T-cell (primary cell): ENCODE results near the gene METTL16. TPM values are rescaled to one million over a fixed set of nuclear protein-coding genes. Genes with fewer than 3 reads are reported as not detected.

Experiments used
- ATAC-seq, 4 experiments: fragments of 200-7000 bp in 3 of 4; fragments of 150-1000 bp in 1 of 4; cut with Tn5 transposase; replicated peaks in 1 of 4; 1 replicate in 3 of 4; 2 replicates in 1 of 4; pipeline ENCODE4 v1.10.0; 2021; ENCODE audit warnings: moderate library complexity in 3 of 4, mild to moderate bottlenecking in 2 of 4, moderate number of reproducible peaks in 1 of 4
- CTCF ChIA-PET, 2 donors: fragments of 300-600 bp; sonication (Branson Sonifier 250); formaldehyde crosslinking; loops; one replicate each; lab custom pipeline; 2022; ENCODE audit warnings: antibody characterized with exemption in 2 of 2; lab: Charles Lee
- POLR2A ChIA-PET, 2 donors: fragments of 300-600 bp; sonication (Branson Sonifier 250); formaldehyde crosslinking; loops; one replicate each; lab custom pipeline; 2022; ENCODE audit warnings: antibody characterized with exemption in 2 of 2; lab: Charles Lee
- DNase-seq, 35 experiments: peaks; one replicate each; pipeline versions ENCODE4 v3.0.0 to v3.0.0-alpha.2; 2013 to 2023
- H3K27ac ChIP-seq: one replicate; pipeline ENCODE4 v1.5.1; 2013; ENCODE audit warnings: low read length
- H3K27me3 ChIP-seq, 2 experiments: replicated peaks in 1 of 2; 1 replicate in 1 of 2; 2 replicates in 1 of 2; pipeline versions ENCODE4 v1.6.1 to v1.7.0; 2013; ENCODE audit warnings: low read length in 1 of 2, mixed read lengths in 1 of 2; ENCODE audit not compliant: control insufficient read depth in 2 of 2, insufficient read depth in 2 of 2; ENCODE audit errors: extremely low read depth in 1 of 2
- H3K36me3 ChIP-seq, 2 donors: 1 replicate in 1 of 2; 2 replicates in 1 of 2; pipeline versions ENCODE4 v1.6.1 to v1.7.0; 2013; ENCODE audit warnings: low read length in 1 of 2; ENCODE audit not compliant: control insufficient read depth in 2 of 2, insufficient read depth in 1 of 2; ENCODE audit errors: extremely low read depth in 1 of 2
- H3K4me1 ChIP-seq, 2 experiments: 1 replicate in 1 of 2; 2 replicates in 1 of 2; pipeline versions ENCODE4 v1.6.1 to v1.7.0; 2013; ENCODE audit warnings: low read length in 2 of 2, mixed read lengths in 1 of 2; ENCODE audit not compliant: insufficient read depth in 2 of 2, control insufficient read depth in 1 of 2; ENCODE audit errors: extremely low read depth in 1 of 2
- H3K4me3 ChIP-seq, 2 donors: 1 replicate in 1 of 2; 2 replicates in 1 of 2; pipeline versions ENCODE4 v1.5.1 to v1.7.0; 2013; ENCODE audit warnings: mild to moderate bottlenecking in 2 of 2, low read length in 1 of 2, moderate library complexity in 1 of 2; ENCODE audit not compliant: control insufficient read depth in 1 of 2; ENCODE audit errors: extremely low read depth in 1 of 2
- H3K9me3 ChIP-seq: 2 replicates; pipeline ENCODE4 v1.7.0; 2013
- H3K27ac Mint-ChIP-seq, 2 donors: one replicate each; pipeline ENCODE4 v1.8.0; 2020 to 2021; ENCODE audit warnings: mild to moderate bottlenecking in 2 of 2, mixed read lengths in 2 of 2
- H3K27me3 Mint-ChIP-seq, 2 donors: one replicate each; pipeline ENCODE4 v1.8.0; 2021 to 2022; ENCODE audit warnings: mixed read lengths in 2 of 2
- H3K36me3 Mint-ChIP-seq: one replicate; pipeline ENCODE4 v1.8.0; 2021; ENCODE audit warnings: mixed read lengths
- H3K4me1 Mint-ChIP-seq, 3 donors: one replicate each; pipeline ENCODE4 v1.8.0; 2020 to 2022; ENCODE audit warnings: mixed read lengths in 3 of 3, mild to moderate bottlenecking in 1 of 3
- H3K4me3 Mint-ChIP-seq, 3 donors: one replicate each; pipeline ENCODE4 v1.8.0; 2020 to 2022; ENCODE audit warnings: mild to moderate bottlenecking in 3 of 3, mixed read lengths in 3 of 3, moderate library complexity in 3 of 3
- H3K9me3 Mint-ChIP-seq, 3 donors: one replicate each; pipeline ENCODE4 v1.8.0; 2020 to 2022; ENCODE audit warnings: mixed read lengths in 3 of 3
- WGBS: methylation state at CpG from one replicate; pipeline ENCODE4 v1.1.5; 2013; ENCODE audit warnings: missing lambda C conversion rate; ENCODE audit not compliant: insufficient coverage; 5-methylcytosine and 5-hydroxymethylcytosine counted together
- total RNA-seq, 35 experiments: library from RNA in 6 of 35; stranded (reverse) in 6 of 35; fragments of 120-200 nt in 1 of 35; gene quantifications; one replicate each; pipeline versions ENCODE4 v1.2.1 to v1.2.4 and lab custom pipeline; 2013 to 2026

Gene METTL16
- total RNA-seq, 5 donors from 2014 or later (not counting 1 experiment from before 2014, with no cell fraction given), result 43.0 to 51.1 (median 43.2) TPM

GRCh38 chr17:2423271-2423670, 88.4 kb downstream of the METTL16 start:
- H3K27me3 ChIP-seq, result no peaks in the 10 kb centered on the region
- DNase-seq (no peak), ATAC-seq (no peak)
- peaks cover 11 to 37% of the 10 kb centered on the region in 2 donors for H3K36me3 ChIP-seq
- Mint-ChIP-seq H3K4me3 (no peak overlapping the region), H3K27ac (no peak overlapping the region), H3K9me3 (no peaks in the 10 kb centered on the region), H3K4me1 (no peaks in the 10 kb centered on the region), H3K36me3 (peaks cover 40% of the 10 kb centered on the region), H3K27me3 (no peaks in the 10 kb centered on the region)
- H3K27ac ChIP-seq, result no peak overlapping the region
- no CpG with 5 or more reads among the region's 6 CpGs for WGBS
- H3K4me1 ChIP-seq, result no peaks in the 10 kb centered on the region
- H3K4me3 ChIP-seq, result no peak overlapping the region
- CTCF ChIA-PET, result no interaction called here
- no peaks in the 10 kb centered on the region for H3K9me3 ChIP-seq
- POLR2A ChIA-PET, result no interaction called here

GRCh38 chr17:2421315-2422147, 90.2 kb downstream of the METTL16 start:
- POLR2A ChIA-PET, result no interaction called here
- H3K27ac Mint-ChIP-seq, result peak overlapping the region in 1 of 2 donors; percentile 66

GRCh38 chr17:2420176-2420575, 91.5 kb downstream of the METTL16 start:
- H3K27me3 Mint-ChIP-seq, result no peaks in the 10 kb centered on the region
- peaks cover 15 to 46% of the 10 kb centered on the region in 2 donors for H3K36me3 ChIP-seq
- no peak overlapping the region for H3K27ac Mint-ChIP-seq
- H3K4me1 ChIP-seq, result peaks cover 0 to 3% of the 10 kb centered on the region in 2 experiments
- CTCF ChIA-PET, result no interaction called here
- no peaks in the 10 kb centered on the region for H3K27me3 ChIP-seq
- H3K4me3 Mint-ChIP-seq, result no peak overlapping the region
- no peak for ATAC-seq
- 99% methylated on average over 8 of the region's 12 CpGs for WGBS
- POLR2A ChIA-PET, result no interaction called here
- no peak overlapping the region for H3K27ac ChIP-seq
- H3K9me3 Mint-ChIP-seq, result no peaks in the 10 kb centered on the region
- H3K4me1 Mint-ChIP-seq, result peaks cover 0 to 3% (median 2%) of the 10 kb centered on the region in 3 donors
- no peak overlapping the region for H3K4me3 ChIP-seq
- H3K9me3 ChIP-seq, result no peaks in the 10 kb centered on the region
- peaks cover 34% of the 10 kb centered on the region for H3K36me3 Mint-ChIP-seq
- DNase-seq, result no peak

More at GRCh38 chr17:2421315-2422147, 90.2 kb downstream of the METTL16 start:
- WGBS, result 97% methylated on average over 22 of the region's 27 CpGs
- DNase-seq (no peak), ATAC-seq (no peak)
- Mint-ChIP-seq H3K36me3 (peaks cover 42% of the 10 kb centered on the region), H3K4me3 (no peak overlapping the region), H3K9me3 (no peaks in the 10 kb centered on the region), H3K4me1 (no peaks in the 10 kb centered on the region), H3K27me3 (no peaks in the 10 kb centered on the region)
- no peaks in the 10 kb centered on the region for H3K4me1 ChIP-seq
- H3K27me3 ChIP-seq, result no peaks in the 10 kb centered on the region
- H3K36me3 ChIP-seq, result peaks cover 15 to 42% of the 10 kb centered on the region in 2 donors
- CTCF ChIA-PET, result no interaction called here
- H3K4me3 ChIP-seq, result no peak overlapping the region
- no peak overlapping the region for H3K27ac ChIP-seq
- no peaks in the 10 kb centered on the region for H3K9me3 ChIP-seq

- Mint-ChIP-seq H3K9me3 (no peaks in the 10 kb centered on the region), H3K4me1 (peaks cover 0 to 3% (median 2%) of the 10 kb centered on the region in 3 donors), H3K4me3 (no peak overlapping the region), H3K27ac (no peak overlapping the region), H3K27me3 (no peaks in the 10 kb centered on the region), H3K36me3 (peaks cover 31% of the 10 kb centered on the region)
- H3K36me3 ChIP-seq, result peaks cover 21 to 51% of the 10 kb centered on the region in 2 donors
- H3K27ac ChIP-seq, result no peak overlapping the region
- H3K27me3 ChIP-seq, result no peaks in the 10 kb centered on the region
- H3K9me3 ChIP-seq, result no peaks in the 10 kb centered on the region
- ChIA-PET POLR2A (no interaction called here), CTCF (interaction anchor here (0.9 to 1.2 kb wide), 4 partner anchors 18 to 65 kb away, joined by 3 to 11 read pairs (median 4); no protein-coding TSS in a partner anchor)
- H3K4me3 ChIP-seq, result no peak overlapping the region
- 100% methylated on average over 1 of the region's 6 CpGs for WGBS
- peaks cover 0 to 3% of the 10 kb centered on the region in 2 experiments for H3K4me1 ChIP-seq
- ATAC-seq (no peak), DNase-seq (no peak)
Measured at GRCh38 chr17:2419486-2419885, 92.2 kb downstream of the METTL16 start.

GRCh38 chr17:2418572-2418971, 93.1 kb downstream of the METTL16 start:
- peaks cover 0 to 3% (median 2%) of the 10 kb centered on the region in 3 donors for H3K4me1 Mint-ChIP-seq
- no peak overlapping the region for H3K27ac Mint-ChIP-seq
- no peaks in the 10 kb centered on the region for H3K27me3 Mint-ChIP-seq
- no peaks in the 10 kb centered on the region for H3K9me3 Mint-ChIP-seq
- POLR2A ChIA-PET, result no interaction called here
- H3K36me3 Mint-ChIP-seq, result peaks cover 36% of the 10 kb centered on the region
- Histone ChIP-seq H3K27ac (no peak overlapping the region), H3K4me1 (peaks cover 0 to 3% of the 10 kb centered on the region in 2 experiments), H3K4me3 (no peak overlapping the region), H3K27me3 (no peaks in the 10 kb centered on the region), H3K36me3 (peaks cover 21 to 51% of the 10 kb centered on the region in 2 donors), H3K9me3 (no peaks in the 10 kb centered on the region)
- no peak for DNase-seq
- CTCF ChIA-PET, result interaction anchor here in 1 of 2 donors (0.9 to 1.2 kb wide), 3 partner anchors 17 to 66 kb away, joined by 3 to 11 read pairs (median 4); no protein-coding TSS in a partner anchor
- H3K4me3 Mint-ChIP-seq, result no peak overlapping the region
- 88% methylated on average over 5 of the region's 7 CpGs for whole genome bisulfite sequencing
- ATAC-seq, result no peak

GRCh38 chr17:2416010-2416734, 95.5 kb downstream of the METTL16 start:
- no peaks in the 10 kb centered on the region for H3K9me3 ChIP-seq
- no peak overlapping the region for H3K27ac ChIP-seq
- POLR2A ChIA-PET, result interaction anchor here (0.8 to 1.8 kb wide), 2 partner anchors 34 kb away, joined by 4 to 21 read pairs; no protein-coding TSS in a partner anchor
- WGBS, result 26% methylated on average over 5 of the region's 19 CpGs
- peaks cover 0 to 3% (median 2%) of the 10 kb centered on the region in 3 donors for H3K4me1 Mint-ChIP-seq
- H3K27ac Mint-ChIP-seq, result peak overlapping the region in 1 of 2 donors; percentile 73
- DNase-seq (peak; percentile 51 to 91 (median 78)), ATAC-seq (peak; percentile 76 to 89 (median 84))
- CTCF ChIA-PET, result interaction anchor here (0.6 to 3.5 kb wide), 19 partner anchors 9 to 596 kb away, joined by 3 to 231 read pairs (median 4); partner anchors contain the start of genes METTL16 (in 1 of the 2), RTN4RL1 (in 1 of the 2) and TSR1 (in 1 of the 2)
- H3K4me3 Mint-ChIP-seq, result no peak overlapping the region
- H3K36me3 ChIP-seq, result peaks cover 16 to 39% of the 10 kb centered on the region in 2 donors
- no peaks in the 10 kb centered on the region for H3K9me3 Mint-ChIP-seq
- no peaks in the 10 kb centered on the region for H3K27me3 Mint-ChIP-seq
- peaks cover 32% of the 10 kb centered on the region for H3K36me3 Mint-ChIP-seq
- no peaks in the 10 kb centered on the region for H3K27me3 ChIP-seq
- H3K4me3 ChIP-seq, result no peak overlapping the region
- peaks cover 0 to 3% of the 10 kb centered on the region in 2 experiments for H3K4me1 ChIP-seq
